Left ventricle myocardium inferior (tissue), 1 donor: ENCODE data around the gene PXMP2. TPM values are rescaled to one million over a fixed set of nuclear protein-coding genes. Genes with fewer than 3 reads are reported as not detected.

Source experiments
- DNase-seq: peaks from one replicate; pipeline ENCODE4 v3.0.0-alpha.2; 2020
- H3K27ac ChIP-seq: fragments of 200-600 bp; replicated peaks from 2 replicates; pipeline ENCODE4 v1.8.0; 2021
- H3K27me3 ChIP-seq: fragments of 200-600 bp; 2 replicates; pipeline ENCODE4 v1.8.0; 2021; ENCODE audit warnings: low read depth
- H3K36me3 ChIP-seq: fragments of 200-600 bp; 2 replicates; pipeline ENCODE4 v1.8.0; 2021
- H3K4me1 ChIP-seq: fragments of 200-600 bp; 2 replicates; pipeline ENCODE4 v1.8.0; 2021
- H3K4me3 ChIP-seq: fragments of 200-600 bp; 2 replicates; pipeline ENCODE4 v1.8.0; 2021; ENCODE audit warnings: mild to moderate bottlenecking, moderate library complexity
- H3K9me3 ChIP-seq: fragments of 200-600 bp; replicated peaks from 2 replicates; pipeline ENCODE4 v1.8.0; 2021
- intact Hi-C: fragments of 100-400 bp; cut with micrococcal nuclease; formaldehyde crosslinking; loops from one replicate; pipeline ENCODE4 v1.11.0; 2022
- total RNA-seq: library from RNA; stranded (reverse); fragmentation: NEBNext Ultra II Directional; extraction: Animal tissue kit (Norgen Biotek cat#: 25700); gene quantifications from one replicate; pipeline ENCODE4 v1.2.1, GENCODE V29; 2021
- TF ChIP-seq, protein P1 (sequence below): fragments of 200-600 bp; IDR thresholded peaks from 2 replicates; pipeline ENCODE4 v1.8.0; 2021; ENCODE audit warnings: antibody characterized with exemption, mild to moderate bottlenecking, borderline replicate concordance
- donor health status: DM: no; HTN: yes; CAD: no; lungs with severe emphysema.

The PXMP2 gene
- total RNA-seq, 1 donor from 2014 or later = 42.3 TPM

- Histone ChIP-seq H3K36me3 (peaks cover 95% of the 10 kb centered on the region), H3K27me3 (no peaks in the 10 kb centered on the region), H3K4me1 (peaks cover 4% of the 10 kb centered on the region), H3K9me3 (no peaks in the 10 kb centered on the region), H3K27ac (no peak overlapping the region), H3K4me3 (no peak overlapping the region)
- TF ChIP-seq, protein P1, sequence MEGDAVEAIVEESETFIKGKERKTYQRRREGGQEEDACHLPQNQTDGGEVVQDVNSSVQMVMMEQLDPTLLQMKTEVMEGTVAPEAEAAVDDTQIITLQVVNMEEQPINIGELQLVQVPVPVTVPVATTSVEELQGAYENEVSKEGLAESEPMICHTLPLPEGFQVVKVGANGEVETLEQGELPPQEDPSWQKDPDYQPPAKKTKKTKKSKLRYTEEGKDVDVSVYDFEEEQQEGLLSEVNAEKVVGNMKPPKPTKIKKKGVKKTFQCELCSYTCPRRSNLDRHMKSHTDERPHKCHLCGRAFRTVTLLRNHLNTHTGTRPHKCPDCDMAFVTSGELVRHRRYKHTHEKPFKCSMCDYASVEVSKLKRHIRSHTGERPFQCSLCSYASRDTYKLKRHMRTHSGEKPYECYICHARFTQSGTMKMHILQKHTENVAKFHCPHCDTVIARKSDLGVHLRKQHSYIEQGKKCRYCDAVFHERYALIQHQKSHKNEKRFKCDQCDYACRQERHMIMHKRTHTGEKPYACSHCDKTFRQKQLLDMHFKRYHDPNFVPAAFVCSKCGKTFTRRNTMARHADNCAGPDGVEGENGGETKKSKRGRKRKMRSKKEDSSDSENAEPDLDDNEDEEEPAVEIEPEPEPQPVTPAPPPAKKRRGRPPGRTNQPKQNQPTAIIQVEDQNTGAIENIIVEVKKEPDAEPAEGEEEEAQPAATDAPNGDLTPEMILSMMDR = no peak
- intact Hi-C loops = no loop called here
- DNase-seq = no peak
Observed at GRCh38 chr12:132658149-132658894, 29.1 kb upstream of the PXMP2 start.

- H3K27me3 ChIP-seq = no peaks in the 10 kb centered on the region
- H3K27ac ChIP-seq = no peak overlapping the region
- TF ChIP-seq, protein P1 = no peak
- DNase-seq = no peak
- H3K4me1 ChIP-seq = peaks cover 4% of the 10 kb centered on the region
- no peak overlapping the region for H3K4me3 ChIP-seq
- H3K36me3 ChIP-seq = peaks cover 98% of the 10 kb centered on the region
- intact Hi-C loops = no loop called here
- H3K9me3 ChIP-seq = no peaks in the 10 kb centered on the region
Observed at GRCh38 chr12:132659146-132659545, 28.2 kb upstream of the PXMP2 start.

GRCh38 chr12:132660052-132660451 is 27.3 kb upstream of the PXMP2 start:
- intact Hi-C loops = no loop called here
- H3K27me3 ChIP-seq = no peaks in the 10 kb centered on the region
- no peak overlapping the region for H3K4me3 ChIP-seq
- H3K9me3 ChIP-seq = no peaks in the 10 kb centered on the region
- no peak for DNase-seq
- no peak overlapping the region for H3K27ac ChIP-seq
- peaks cover 90% of the 10 kb centered on the region for H3K36me3 ChIP-seq
- TF ChIP-seq, protein P1 = no peak
- H3K4me1 ChIP-seq = peaks cover 4% of the 10 kb centered on the region

GRCh38 chr12:132660996-132661395 is 26.4 kb upstream of the PXMP2 start:
- intact Hi-C loops = no loop called here
- TF ChIP-seq, protein P1 = no peak
- H3K4me3 ChIP-seq = no peak overlapping the region
- peaks cover 92% of the 10 kb centered on the region for H3K36me3 ChIP-seq
- H3K27me3 ChIP-seq = no peaks in the 10 kb centered on the region
- H3K4me1 ChIP-seq = peaks cover 4% of the 10 kb centered on the region
- no peak for DNase-seq
- H3K27ac ChIP-seq = no peak overlapping the region
- H3K9me3 ChIP-seq = no peaks in the 10 kb centered on the region

GRCh38 chr12:132661972-132662371 is 25.4 kb upstream of the PXMP2 start:
- TF ChIP-seq, protein P1 = no peak
- H3K9me3 ChIP-seq = no peaks in the 10 kb centered on the region
- H3K27me3 ChIP-seq = no peaks in the 10 kb centered on the region
- H3K36me3 ChIP-seq = peaks cover 92% of the 10 kb centered on the region
- H3K27ac ChIP-seq = no peak overlapping the region
- peaks cover 4% of the 10 kb centered on the region for H3K4me1 ChIP-seq
- intact Hi-C loops = no loop called here
- DNase-seq = no peak
- no peak overlapping the region for H3K4me3 ChIP-seq
